Embryonic facial prominence (tissue), 1 donor: ENCODE data around the gene RPS2.
"Not testable (repeated sequence)": the region's sequence is repeated elsewhere in the genome, so short reads cannot be mapped to it uniquely, and the experiment has no call there.

Source experiments
- DNase-seq: peaks from one replicate; pipeline ENCODE4 v3.0.0-alpha.2; 2016; ENCODE audit errors: extremely low spot score

RPS2 gene

GRCh38 chr16:1962161-1963153 lies 2.2 kb downstream of the RPS2 start:
- DNase-seq: not testable (repeated sequence)

- DNase-seq: no peak
Measured at GRCh38 chr16:1961651-1962067, 3.0 kb downstream of the RPS2 start.

DNA sequence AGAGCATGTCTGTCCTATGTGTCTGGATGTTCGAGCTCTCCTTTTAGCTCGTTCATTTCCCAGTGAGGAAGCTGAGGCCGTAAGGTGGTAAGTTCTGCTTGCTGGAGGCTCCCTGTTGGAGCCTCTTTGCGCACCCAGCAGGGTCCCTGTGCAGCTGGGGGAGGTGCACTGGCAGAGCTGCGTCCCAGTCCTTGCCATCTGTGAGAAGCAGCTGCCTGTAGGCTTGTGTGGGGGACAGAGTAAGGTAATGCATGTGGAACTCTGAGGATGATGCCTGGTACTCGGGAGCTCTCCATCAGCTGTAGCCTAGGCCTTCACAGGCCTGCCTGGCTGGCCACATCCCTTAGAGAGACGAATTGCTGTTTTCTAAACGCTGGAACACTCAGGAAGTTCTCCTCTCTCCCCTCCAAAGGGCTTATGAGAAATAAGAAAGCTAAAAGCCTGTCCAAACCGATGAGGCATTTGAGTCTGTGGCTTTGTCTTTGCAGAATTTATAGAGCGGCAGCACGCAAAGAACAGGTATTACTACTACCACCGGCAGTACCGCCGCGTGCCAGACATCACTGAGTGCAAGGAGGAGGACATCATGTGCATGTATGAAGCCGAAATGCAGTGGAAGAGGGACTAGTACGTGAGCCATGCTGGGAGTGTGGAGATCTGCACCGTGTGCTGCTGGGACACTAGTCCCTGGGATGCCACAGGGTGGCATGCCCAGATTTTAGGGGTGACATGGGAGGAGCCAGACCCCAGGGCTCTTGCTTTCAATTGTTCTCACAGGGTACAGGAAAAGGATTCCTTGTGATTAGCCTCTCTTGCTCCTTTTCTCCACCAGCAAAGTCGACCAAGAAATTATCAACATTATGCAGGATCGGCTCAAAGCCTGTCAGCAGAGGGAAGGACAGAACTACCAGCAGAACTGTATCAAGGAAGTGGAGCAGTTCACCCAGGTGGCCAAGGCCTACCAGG lies 3.7 kb downstream of the RPS2 start:
- DNase-seq: no peak

DNA sequence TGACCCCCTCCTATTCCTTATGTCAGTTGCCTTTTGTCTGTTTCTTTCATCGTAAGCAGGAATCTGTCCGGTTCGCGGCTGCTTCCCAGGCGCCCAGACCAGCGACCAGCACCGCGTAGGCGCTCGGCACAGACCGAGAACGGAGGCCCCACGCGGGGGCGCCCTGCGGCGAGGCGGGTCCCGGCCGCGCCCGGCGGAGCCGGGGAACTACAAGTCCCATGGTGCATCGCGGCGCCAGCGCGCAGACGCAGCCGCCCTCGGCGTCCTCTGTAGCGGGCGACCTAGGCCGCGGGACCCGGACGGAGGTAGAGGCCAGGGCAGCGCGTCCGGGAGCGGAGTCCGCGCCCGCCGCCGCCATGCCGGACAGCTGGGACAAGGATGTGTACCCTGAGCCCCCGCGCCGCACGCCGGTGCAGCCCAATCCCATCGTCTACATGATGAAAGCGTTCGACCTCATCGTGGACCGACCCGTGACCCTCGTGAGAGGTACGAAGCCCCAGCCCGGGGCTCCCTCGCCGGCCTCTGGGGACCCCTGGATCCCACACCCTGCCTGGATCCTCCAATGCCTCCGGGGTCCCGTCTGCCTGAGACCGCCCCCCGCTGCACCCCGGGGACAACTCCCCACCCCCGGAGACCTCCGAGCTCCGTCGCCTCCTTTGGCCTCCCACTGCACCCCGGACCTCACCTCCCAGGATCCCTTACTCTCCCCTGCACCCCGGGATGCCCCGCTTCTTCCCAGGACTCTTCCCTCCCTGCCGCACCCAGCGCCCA lies 5.2 kb downstream of the RPS2 start, which contains the start of gene NDUFB10:
Gene NDUFB10 (plus strand): TSS at position 270 of the 771 bp plus-strand sequence. CDS start 87 bp downstream, at position 357.
- DNase-seq: peak; percentile 55

DNA sequence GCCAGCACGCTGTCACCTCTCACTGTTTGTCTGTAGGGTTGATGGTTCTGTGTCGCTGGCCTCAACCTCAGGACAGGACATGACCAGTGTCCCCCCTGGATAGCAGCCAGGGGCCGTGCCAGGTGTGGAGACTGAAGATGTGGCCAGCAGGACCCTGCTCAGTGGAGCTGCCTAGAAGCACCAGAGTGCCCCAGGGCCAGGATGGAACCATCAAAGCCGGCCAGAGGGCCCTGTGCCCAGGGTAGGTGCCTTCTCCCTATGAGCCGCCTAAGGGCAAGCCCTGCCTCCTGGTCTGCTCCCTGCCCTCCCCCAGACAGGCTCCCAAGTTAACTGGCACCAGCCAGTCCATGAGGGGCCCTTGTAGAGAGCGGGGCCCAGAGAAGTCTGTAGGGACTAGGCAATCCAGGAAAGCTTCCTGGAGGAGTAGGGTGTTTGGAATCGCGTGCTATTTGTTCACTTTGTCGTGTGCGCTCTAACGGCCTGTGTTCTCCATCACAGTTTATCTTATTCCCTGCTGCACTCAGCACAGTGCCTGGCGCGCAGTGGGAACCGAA lies 5.8 kb downstream of the RPS2 start:
- no peak for DNase-seq

DNA sequence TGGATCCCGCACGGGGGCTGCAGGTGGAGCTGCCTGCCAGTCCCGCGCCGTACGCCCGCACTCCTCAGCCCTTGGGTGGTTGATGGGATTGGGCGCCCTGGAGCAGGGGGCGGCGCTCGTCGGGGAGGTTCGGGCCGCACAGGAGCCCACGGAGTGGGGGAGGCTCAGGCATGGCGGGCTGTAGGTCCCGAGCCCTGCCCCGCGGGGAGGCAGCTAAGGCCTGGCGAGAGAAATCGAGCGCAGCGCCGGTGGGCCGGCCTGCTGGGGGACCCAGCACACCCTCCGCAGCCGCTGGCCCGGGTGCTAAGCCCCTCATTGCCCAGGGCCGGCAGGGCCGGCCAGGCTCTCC lies 6.5 kb downstream of the RPS2 start:
- DNase-seq: not testable (repeated sequence)

DNA sequence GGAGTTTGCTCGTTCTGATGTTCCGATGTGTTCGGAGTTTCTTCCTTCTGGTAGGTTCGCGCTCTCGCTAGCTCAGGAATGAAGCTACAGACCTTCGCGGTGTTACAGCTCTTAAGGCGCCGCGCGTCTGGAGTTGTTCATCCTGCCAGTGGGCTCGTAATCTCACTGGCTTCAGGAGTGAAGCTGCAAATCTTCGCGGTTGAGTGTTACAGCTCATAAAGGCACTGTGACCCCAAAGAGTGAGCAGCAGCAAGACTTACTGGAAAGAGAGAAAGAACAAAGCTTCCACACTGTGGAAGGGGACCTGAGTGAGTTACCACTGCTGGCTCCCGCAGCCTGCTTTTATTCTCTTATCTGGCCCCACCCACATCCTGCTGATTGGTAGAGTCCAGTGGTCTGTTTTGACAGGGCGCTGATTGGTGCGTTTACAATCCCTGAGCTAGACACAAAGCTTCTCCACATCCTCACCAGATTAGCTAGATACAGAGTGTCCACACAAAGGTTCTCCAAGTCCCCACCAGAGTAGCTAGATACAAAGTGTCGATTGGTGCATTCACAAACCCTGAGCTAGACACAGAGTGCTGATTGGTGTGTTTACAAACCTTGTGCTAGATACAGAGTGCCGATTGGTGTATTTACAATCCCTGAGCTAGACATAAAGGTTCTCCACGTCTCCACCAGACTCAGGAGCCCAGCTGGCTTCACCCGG lies 7.0 kb downstream of the RPS2 start:
- not testable (repeated sequence) for DNase-seq

- DNase-seq: no peak
Measured at GRCh38 chr16:1953734-1954133, 10.9 kb downstream of the RPS2 start.

DNA sequence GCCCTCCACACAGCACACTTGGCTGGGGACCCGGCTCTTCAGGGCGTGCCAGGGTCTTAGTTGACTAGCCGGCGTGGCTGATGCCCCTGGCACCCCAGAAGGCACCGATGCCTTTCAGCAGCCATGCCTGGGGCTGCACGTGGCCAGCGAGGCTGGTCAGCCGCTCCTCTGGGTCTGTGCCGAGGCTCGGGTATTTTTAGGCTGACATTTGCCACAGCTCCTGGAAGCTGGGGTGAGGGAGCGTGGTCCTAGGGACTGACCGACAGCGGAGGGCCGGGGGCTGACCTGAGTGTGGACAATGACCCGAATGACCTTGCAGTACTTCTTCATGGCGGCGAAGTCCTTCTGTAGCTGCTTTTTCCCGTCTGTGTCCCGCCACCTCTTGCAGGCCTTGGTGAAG lies 14.1 kb downstream of the RPS2 start:
- no peak for DNase-seq

- DNase-seq: no peak
Measured at GRCh38 chr16:1950047-1950446, 14.6 kb downstream of the RPS2 start.

DNA sequence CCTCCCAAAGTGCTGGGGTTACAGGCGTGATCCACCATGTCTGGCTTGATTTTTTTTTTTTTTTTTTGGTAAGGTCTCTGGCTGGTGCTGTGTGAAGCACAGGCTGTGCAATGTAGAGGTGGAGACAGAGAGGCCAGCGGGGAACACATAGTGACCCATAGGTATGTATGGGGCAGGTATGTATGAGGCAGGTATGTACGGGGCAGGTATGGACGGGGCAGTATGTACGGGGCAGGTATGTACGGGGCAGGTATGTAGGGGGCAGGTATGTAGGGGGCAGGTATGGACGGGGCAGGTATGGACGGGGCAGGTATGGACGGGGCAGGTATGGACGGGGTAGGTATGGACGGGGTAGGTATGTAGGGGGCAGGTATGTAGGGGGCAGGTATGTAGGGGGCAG lies 15.1 kb downstream of the RPS2 start:
- DNase-seq: no peak

- DNase-seq: no peak
Measured at GRCh38 chr16:1947369-1947670, 17.3 kb downstream of the RPS2 start.

DNA sequence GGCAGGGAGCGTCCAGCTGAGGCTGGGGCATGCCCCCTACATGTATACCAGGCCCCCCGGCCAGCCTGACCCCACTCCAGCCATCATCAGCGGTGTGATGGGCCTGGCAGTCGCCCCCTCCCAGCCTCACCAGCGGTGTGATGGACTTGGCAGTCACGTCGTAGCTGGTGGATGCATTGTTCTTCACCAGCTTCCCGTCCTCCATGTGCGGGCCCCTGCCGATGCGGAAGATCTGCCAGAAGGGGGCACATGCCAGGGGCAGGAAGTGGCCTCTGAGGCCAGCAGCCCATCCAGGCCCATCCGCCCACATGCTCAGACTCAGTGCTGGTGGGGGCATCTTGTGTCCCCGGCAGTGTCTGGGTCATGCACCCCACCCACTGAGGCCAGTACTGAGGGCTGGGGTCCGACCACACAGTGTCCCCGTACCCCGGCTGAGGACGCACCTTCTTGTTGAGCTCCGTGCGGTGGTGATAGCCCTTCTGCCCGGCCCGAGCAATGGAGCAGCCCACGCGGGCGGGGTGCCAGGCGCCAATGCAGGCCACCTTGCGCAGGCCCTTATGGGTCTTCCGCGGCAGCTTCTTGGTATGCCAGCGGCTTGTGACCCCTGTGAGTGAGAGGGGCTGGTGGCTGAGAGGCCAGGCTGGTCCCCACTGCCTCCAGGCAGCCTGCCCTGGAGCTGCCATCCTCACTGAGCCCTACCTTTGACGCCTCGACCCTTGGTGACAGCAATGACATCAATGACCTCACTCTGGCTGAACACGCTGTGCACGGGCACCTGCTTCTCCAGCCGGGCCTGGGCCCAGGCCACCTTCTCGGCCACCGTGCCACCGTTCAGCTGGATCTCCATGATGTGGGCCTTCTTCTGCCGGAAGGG lies 17.9 kb downstream of the RPS2 start:
- no peak for DNase-seq

GRCh38 chr16:1945559-1946391 lies 18.9 kb downstream of the RPS2 start:
- DNase-seq: no peak

DNA sequence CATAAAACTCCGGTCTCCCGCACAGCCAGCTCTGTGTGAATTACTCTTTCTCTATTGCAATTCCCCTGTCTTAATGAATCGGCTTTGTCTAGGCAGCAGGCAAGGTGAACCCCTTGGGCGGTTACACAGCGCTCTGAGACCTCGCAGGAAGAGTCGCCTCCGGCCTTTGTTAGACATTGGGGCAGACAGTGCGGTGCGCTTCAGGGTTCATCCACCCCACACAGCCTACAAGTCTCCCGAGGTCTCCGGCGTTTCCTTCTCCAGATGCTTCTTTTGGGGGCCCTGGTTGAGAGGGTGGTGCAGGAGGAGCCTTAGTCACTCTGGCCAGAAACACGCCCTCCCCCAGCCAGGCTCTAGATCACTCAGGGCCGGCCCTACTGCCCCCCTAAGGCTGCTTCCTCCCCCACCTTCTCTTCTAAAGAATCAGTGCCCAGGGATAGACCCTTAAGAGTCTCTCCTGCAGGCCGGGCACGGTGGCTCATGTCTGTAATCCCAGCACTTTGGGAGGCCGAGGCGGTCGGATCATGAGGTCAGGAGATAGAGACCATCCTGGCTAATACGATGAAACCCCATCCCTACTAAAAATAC lies 19.9 kb downstream of the RPS2 start:
- no peak for DNase-seq

DNA sequence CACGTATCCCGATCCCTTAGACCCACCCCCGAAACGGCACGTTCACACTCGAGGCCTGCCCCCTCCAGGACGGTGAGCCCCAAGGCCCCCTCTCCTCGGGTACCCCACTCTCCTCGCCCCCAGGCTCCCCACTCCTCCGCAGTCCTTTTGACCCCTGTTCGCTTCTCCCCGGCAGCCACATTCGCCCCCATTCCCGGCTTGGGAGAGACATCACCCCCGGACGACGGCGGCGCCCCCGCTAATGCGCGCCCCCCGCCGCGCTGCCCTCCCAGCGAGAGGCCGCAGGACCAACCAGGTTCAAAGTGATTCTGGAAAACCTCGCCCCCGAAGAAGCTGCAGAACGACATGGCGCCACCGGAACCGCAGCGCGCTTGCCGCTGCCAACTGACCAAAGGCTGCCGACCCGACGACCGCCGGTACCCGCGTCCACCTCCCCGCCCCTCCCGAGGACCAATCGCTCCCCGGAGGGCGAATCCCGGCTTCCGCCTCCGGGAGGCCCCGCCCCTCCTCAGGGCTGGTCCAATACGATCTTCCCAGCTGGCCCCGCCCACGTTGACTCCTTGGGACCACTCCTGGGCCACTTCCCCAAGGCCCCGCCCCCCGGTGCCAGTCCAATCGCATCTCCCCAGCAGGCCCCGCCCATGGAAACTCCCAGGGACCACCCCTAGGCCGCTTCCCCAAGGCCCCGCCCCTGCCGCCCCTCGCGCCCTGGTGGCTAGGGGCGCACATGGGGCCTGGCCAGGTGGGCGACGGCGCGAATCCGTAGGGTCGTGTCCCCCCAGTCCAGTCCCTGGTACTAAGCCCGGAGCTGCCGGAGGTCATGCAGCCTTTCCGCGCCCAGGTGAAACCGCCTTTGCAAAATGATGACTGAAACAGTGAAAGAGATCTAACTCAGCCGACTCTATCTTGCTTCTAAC lies 21.6 kb downstream of the RPS2 start, which contains the start of gene MSRB1:
Gene MSRB1 (minus strand): TSS at position 390 of the 917 bp plus-strand sequence. CDS start 43 bp downstream, at position 347.
- DNase-seq: peak; percentile 94
